Neural progenitor cell (in vitro differentiated cells): Measurements from ENCODE around the gene NINL. TPM values are rescaled to one million over a fixed set of nuclear protein-coding genes. Genes with fewer than 3 reads are reported as not detected.

ENCODE experiments used
- DNase-seq: peaks from one replicate; pipeline ENCODE4 v3.0.0-alpha.2; 2016; ENCODE audit warnings: low spot score
- H2AFZ ChIP-seq: fragments of 200-600 bp; sonication (generic); replicated peaks from 2 replicates; pipeline ENCODE4 v1.6.1; 2016; ENCODE audit warnings: antibody characterized with exemption
- H3F3A ChIP-seq: fragments of 200-600 bp; sonication (generic); 2 replicates; pipeline ENCODE4 v1.6.1; 2016; ENCODE audit warnings: antibody characterized with exemption, low read depth
- H3K27ac ChIP-seq: fragments of 200-600 bp; sonication (generic); 2 replicates; pipeline ENCODE4 v1.5.1; 2016; ENCODE audit warnings: mild to moderate bottlenecking
- H3K27me3 ChIP-seq: fragments of 200-600 bp; sonication (generic); 2 replicates; pipeline ENCODE4 v1.6.1; 2016; ENCODE audit warnings: mild to moderate bottlenecking, moderate library complexity
- H3K36me3 ChIP-seq: fragments of 200-600 bp; sonication (generic); 2 replicates; pipeline ENCODE4 v1.5.1; 2016
- H3K4me1 ChIP-seq: fragments of 200-600 bp; sonication (generic); 2 replicates; pipeline ENCODE4 v1.6.1; 2016; ENCODE audit warnings: mixed run types
- H3K4me2 ChIP-seq: fragments of 200-600 bp; sonication (generic); 2 replicates; pipeline ENCODE4 v1.6.1; 2016
- H3K4me3 ChIP-seq: fragments of 200-600 bp; sonication (generic); 2 replicates; pipeline ENCODE4 v1.5.1; 2016
- H3K79me2 ChIP-seq: fragments of 200-600 bp; sonication (generic); 2 replicates; pipeline ENCODE4 v1.6.1; 2016; ENCODE audit warnings: low read depth
- H3K9ac ChIP-seq: fragments of 200-600 bp; sonication (generic); 2 replicates; pipeline ENCODE4 v1.6.1; 2016
- H3K9me3 ChIP-seq: fragments of 200-600 bp; sonication (generic); 2 replicates; pipeline ENCODE4 v1.5.1; 2016; ENCODE audit warnings: low read depth
- H4K20me1 ChIP-seq: fragments of 200-600 bp; sonication (generic); 2 replicates; pipeline ENCODE4 v1.6.1; 2016; ENCODE audit warnings: low read depth
- H3K27ac Mint-ChIP-seq: 3 replicates; pipeline ENCODE4 v1.8.0; 2021; ENCODE audit warnings: mixed read lengths
- H3K27me3 Mint-ChIP-seq: 2 replicates; pipeline ENCODE4 v1.8.0; 2022; ENCODE audit warnings: low read depth, mild to moderate bottlenecking, inconsistent platforms, moderate library complexity, mixed read lengths; ENCODE audit not compliant: insufficient read depth
- H3K36me3 Mint-ChIP-seq: 3 replicates; pipeline ENCODE4 v1.8.0; 2021; ENCODE audit warnings: mixed read lengths
- H3K4me1 Mint-ChIP-seq: 3 replicates; pipeline ENCODE4 v1.8.0; 2021; ENCODE audit warnings: mixed read lengths
- H3K4me3 Mint-ChIP-seq: 3 replicates; pipeline ENCODE4 v1.8.0; 2021; ENCODE audit warnings: mild to moderate bottlenecking, moderate library complexity, mixed read lengths
- H3K9me3 Mint-ChIP-seq: 3 replicates; pipeline ENCODE4 v1.8.0; 2020; ENCODE audit warnings: mixed read lengths
- CTCF ChIP-seq: fragments of 200-600 bp; sonication (generic); IDR thresholded peaks from 2 replicates; pipeline ENCODE4 v1.5.1; 2017; ENCODE audit warnings: antibody characterized with exemption, mild to moderate bottlenecking
- EZH2 ChIP-seq: fragments of 200-600 bp; sonication (generic); IDR thresholded peaks from 2 replicates; pipeline ENCODE4 v1.6.1; 2017; ENCODE audit warnings: antibody characterized with exemption, mild to moderate bottlenecking, moderate library complexity
- EZH2phosphoT487 ChIP-seq: fragments of 200-600 bp; sonication (generic); IDR thresholded peaks from 2 replicates; pipeline ENCODE4 v1.6.1; 2017; ENCODE audit warnings: antibody characterized with exemption
- total RNA-seq: library from RNA; depleted of rRNA; stranded (reverse); fragments of >200 nt; gene quantifications from 2 replicates; pipeline ENCODE4 v1.2.3, GENCODE V29; 2015; ENCODE audit warnings: low replicate concordance

Gene NINL
- total RNA-seq, 1 donor from 2014 or later: 21.5 TPM

- peak overlapping the region; percentile 88 for H3K27ac Mint-ChIP-seq
- Histone ChIP-seq H3K27ac (no peak overlapping the region), H3K36me3 (no peaks in the 10 kb centered on the region)
Observed at GRCh38 chr20:25491446-25492038, 93.8 kb downstream of the NINL start.

DNA sequence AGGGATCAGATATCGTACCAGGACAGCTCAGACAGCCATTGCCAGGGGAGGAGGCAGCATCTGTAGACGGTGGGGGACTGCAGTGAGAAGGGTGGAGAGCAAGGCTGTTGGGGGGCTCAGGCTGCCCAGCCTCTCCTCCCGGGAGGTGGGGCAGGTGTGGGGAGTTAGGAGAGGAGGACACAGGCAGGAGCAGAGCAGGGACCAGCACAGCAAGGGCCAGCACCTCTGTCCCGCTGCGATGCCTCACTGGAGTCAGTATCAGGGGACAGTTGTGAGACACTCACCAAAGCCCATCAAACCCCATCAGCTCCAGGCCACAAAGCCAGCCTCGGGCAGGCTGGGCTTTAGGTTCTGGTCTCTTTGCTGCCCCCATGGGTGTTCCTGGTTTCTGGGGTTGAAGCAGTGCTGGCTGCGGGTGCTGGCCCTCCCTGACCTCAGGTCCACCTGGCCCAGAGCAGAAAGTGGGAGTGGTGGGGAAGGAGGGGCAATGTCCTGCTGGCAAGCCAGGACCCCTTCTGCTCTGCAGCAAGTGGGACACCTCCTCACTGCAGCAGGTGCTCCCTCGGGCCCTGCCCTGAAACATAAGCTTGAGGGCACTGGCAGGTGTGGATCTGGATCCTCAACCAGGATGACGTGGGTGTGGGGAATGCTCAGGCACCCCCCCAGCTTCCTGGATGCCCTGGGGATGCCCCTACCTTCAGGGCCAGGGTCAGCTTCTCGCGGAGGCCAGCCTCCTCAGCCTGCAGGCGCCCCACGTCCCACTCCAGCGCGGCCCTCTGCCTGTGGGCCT, 94.5 kb downstream of the NINL start:
- Histone ChIP-seq H3K4me3 (no peak overlapping the region), H3K4me2 (no peak overlapping the region), H2AFZ (no peak overlapping the region), H3K4me1 (no peaks in the 10 kb centered on the region), H3K27ac (no peak overlapping the region), H3K27me3 (no peaks in the 10 kb centered on the region), H3F3A (no peaks in the 10 kb centered on the region), H3K36me3 (no peaks in the 10 kb centered on the region), H3K9ac (no peak overlapping the region), H3K79me2 (no peaks in the 10 kb centered on the region), H3K9me3 (no peaks in the 10 kb centered on the region), H4K20me1 (no peaks in the 10 kb centered on the region)
- H3K4me1 Mint-ChIP-seq: peaks cover 3% of the 10 kb centered on the region
- no peak overlapping the region for H3K4me3 Mint-ChIP-seq
- no peaks in the 10 kb centered on the region for H3K27me3 Mint-ChIP-seq
- H3K27ac Mint-ChIP-seq: no peak overlapping the region
- no peak for DNase-seq
- TF ChIP-seq CTCF (no peak), EZH2 (no peak), EZH2phosphoT487 (no peak)
- peaks cover 20% of the 10 kb centered on the region for H3K36me3 Mint-ChIP-seq
- H3K9me3 Mint-ChIP-seq: no peaks in the 10 kb centered on the region

More at GRCh38 chr20:25491446-25492038, 93.8 kb downstream of the NINL start:
- no peak for DNase-seq
- Histone ChIP-seq H3K4me1 (no peaks in the 10 kb centered on the region), H3K9me3 (no peaks in the 10 kb centered on the region), H3K4me2 (no peak overlapping the region), H3K9ac (no peak overlapping the region), H3K4me3 (no peak overlapping the region), H3K79me2 (no peaks in the 10 kb centered on the region), H4K20me1 (no peaks in the 10 kb centered on the region), H3K27me3 (no peaks in the 10 kb centered on the region), H3F3A (no peaks in the 10 kb centered on the region), H2AFZ (no peak overlapping the region)
- H3K4me3 Mint-ChIP-seq: no peak overlapping the region
- H3K4me1 Mint-ChIP-seq: peaks cover 3% of the 10 kb centered on the region
- H3K27me3 Mint-ChIP-seq: no peaks in the 10 kb centered on the region
- peaks cover 20% of the 10 kb centered on the region for H3K36me3 Mint-ChIP-seq
- TF ChIP-seq CTCF: no peak
- no peak for TF ChIP-seq EZH2
- TF ChIP-seq EZH2phosphoT487: no peak
- H3K9me3 Mint-ChIP-seq: no peaks in the 10 kb centered on the region

GRCh38 chr20:25489221-25489871, 96.0 kb downstream of the NINL start:
- no peaks in the 10 kb centered on the region for H3K9me3 ChIP-seq
- H3F3A ChIP-seq: no peaks in the 10 kb centered on the region
- Mint-ChIP-seq H3K4me3 (no peak overlapping the region), H3K27ac (no peak overlapping the region), H3K27me3 (no peaks in the 10 kb centered on the region), H3K36me3 (peaks cover 23% of the 10 kb centered on the region), H3K4me1 (peaks cover 3% of the 10 kb centered on the region), H3K9me3 (no peaks in the 10 kb centered on the region)
- no peak for DNase-seq
- no peaks in the 10 kb centered on the region for H3K36me3 ChIP-seq
- no peak overlapping the region for H2AFZ ChIP-seq
- no peaks in the 10 kb centered on the region for H3K79me2 ChIP-seq
- no peak overlapping the region for H3K4me3 ChIP-seq
- H3K9ac ChIP-seq: no peak overlapping the region
- H3K4me1 ChIP-seq: no peaks in the 10 kb centered on the region
- no peaks in the 10 kb centered on the region for H4K20me1 ChIP-seq
- TF ChIP-seq EZH2: no peak
- no peak for TF ChIP-seq CTCF
- TF ChIP-seq EZH2phosphoT487: no peak
- no peaks in the 10 kb centered on the region for H3K27me3 ChIP-seq
- no peak overlapping the region for H3K4me2 ChIP-seq
- H3K27ac ChIP-seq: no peak overlapping the region
